C4-2B (cell line): Measurements from ENCODE around the gene PLSCR2.

Experiments used
- H3K27ac ChIP-seq: fragments of 450-650 bp; 2 replicates; pipeline ENCODE4 v1.5.1; 2017
- ZFX ChIP-seq: fragments of 450-650 bp; IDR thresholded peaks from 2 replicates; pipeline ENCODE4 v1.6.1; 2017
- TF ChIP-seq, protein P1 (sequence below): fragments of 450-650 bp; conservative IDR thresholded peaks from 2 replicates; pipeline ENCODE4 v1.5.1; 2017; ENCODE audit warnings: mild to moderate bottlenecking

The PLSCR2 gene, protein sequence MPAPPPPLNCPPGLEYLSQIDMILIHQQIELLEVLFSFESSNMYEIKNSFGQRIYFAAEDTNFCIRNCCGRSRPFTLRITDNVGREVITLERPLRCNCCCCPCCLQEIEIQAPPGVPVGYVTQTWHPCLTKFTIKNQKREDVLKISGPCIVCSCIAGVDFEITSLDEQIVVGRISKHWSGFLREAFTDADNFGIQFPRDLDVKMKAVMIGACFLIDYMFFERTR

GRCh38 chr3:146469150-146470017 lies at the start of gene PLSCR2:
PLSCR2 (minus strand) TSS chr3:146469561; CDS start chr3:146459904, 9,657 bp downstream.
- TF ChIP-seq, protein P1, sequence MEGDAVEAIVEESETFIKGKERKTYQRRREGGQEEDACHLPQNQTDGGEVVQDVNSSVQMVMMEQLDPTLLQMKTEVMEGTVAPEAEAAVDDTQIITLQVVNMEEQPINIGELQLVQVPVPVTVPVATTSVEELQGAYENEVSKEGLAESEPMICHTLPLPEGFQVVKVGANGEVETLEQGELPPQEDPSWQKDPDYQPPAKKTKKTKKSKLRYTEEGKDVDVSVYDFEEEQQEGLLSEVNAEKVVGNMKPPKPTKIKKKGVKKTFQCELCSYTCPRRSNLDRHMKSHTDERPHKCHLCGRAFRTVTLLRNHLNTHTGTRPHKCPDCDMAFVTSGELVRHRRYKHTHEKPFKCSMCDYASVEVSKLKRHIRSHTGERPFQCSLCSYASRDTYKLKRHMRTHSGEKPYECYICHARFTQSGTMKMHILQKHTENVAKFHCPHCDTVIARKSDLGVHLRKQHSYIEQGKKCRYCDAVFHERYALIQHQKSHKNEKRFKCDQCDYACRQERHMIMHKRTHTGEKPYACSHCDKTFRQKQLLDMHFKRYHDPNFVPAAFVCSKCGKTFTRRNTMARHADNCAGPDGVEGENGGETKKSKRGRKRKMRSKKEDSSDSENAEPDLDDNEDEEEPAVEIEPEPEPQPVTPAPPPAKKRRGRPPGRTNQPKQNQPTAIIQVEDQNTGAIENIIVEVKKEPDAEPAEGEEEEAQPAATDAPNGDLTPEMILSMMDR, result no peak
- TF ChIP-seq ZFX, result no peak

DNA sequence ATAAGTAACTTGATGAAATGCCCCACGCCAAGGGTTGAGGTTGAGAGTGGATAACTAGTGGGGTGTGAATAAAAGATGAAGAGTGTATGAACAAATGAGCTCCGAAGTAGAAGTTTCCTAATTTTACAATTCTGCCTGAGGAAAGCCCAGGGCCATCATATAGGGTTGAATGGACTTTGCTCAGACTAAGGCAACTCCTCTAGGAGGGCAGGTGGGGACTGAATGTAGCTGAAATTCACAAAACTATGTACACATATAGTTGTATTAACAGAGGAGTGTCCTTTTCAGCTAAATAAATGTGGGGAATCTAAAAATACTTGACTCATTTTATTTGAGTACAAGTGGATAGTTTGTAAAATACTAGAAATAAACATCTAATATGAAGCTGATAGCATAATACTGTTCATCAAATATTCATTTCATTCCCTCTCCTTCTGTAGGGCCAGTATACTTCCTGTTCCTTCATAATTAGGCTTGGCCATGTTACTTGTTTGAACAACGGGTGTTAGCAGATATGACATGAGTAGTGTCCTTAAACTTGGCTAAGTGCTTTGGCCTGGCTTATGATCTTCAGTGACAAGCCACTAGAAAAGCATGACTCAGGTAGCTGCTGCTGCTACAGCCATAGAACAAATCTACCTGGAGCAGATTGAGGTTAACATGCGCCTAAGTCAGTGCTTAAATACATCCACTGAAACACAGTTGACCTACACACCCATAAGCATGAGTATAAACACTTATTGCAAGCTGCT lies 48.5 kb upstream of the PLSCR2 start:
- no peak overlapping the region for H3K27ac ChIP-seq
- TF ChIP-seq, protein P1, result no peak
- no peak for TF ChIP-seq ZFX

More at GRCh38 chr3:146469150-146470017, at the start of gene PLSCR2:
- H3K27ac ChIP-seq, result no peak within 1 kb of the TSS

DNA sequence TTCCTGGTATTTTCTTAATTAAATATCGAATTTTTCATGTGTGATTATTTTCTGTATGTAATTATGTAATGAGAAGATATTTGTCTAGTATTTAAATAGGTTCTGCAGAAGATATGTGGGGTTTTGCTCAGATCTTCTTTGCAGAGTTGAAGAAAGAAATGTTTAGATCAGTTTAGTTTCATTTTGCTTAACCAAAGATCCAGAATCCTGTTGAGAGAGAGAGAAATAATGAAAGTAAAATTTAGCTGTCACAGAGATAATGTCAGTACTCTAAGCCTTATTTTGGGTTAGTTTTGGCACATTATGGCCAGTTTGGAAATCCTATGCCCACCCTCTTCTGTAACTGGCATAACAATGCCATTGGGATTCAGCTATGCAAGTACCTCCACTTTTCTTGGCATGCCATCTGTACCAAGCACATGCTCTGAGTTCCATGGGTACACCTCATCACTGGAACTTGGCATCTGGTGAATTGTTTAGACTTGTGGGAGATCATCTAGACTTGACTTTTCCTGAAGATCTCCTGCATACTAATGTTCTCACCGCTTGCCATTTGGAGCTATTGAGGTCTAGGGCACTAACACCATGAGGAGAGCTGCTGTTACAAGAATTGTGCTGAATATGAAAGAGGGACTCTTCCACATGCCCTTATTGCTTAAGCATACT lies 44.2 kb upstream of the PLSCR2 start:
- H3K27ac ChIP-seq, result no peak overlapping the region
- no peak for TF ChIP-seq ZFX
- TF ChIP-seq, protein P1, result no peak

DNA sequence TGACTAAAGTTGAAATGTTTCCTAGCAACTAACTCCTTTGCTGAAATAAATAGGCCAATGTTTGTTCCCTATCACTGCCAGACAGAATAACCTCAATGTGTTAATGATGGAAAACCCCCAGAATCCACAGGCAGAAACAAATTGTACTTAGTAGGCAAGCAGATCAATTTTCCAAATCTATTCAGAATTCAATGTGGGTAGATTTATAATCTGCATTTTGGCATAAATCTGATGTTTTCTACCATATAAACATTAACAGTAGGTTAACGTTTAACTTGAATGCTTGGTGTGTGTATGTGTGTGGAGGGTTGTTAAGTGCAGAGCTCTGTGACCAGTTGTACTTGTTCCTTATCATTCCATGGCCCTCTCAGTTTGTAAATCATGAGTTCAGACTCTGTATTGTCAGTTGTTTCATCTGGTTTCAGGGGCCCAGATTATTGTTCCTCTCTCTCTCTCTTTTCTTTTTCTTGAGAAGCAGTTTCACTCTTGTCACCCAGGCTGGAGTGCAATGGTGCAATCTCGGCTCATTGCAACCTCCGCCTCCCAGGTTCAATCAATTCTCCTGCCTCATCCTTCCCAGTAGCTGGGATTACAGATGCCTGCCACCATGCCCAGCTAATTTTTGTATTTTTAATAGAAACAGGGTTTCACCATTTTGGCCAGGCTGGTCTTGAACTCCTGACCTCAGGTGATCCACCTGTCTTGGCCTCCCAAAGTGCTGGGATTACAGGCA lies 42.2 kb upstream of the PLSCR2 start:
- H3K27ac ChIP-seq, result no peak overlapping the region
- TF ChIP-seq ZFX, result no peak
- TF ChIP-seq, protein P1, result no peak

DNA sequence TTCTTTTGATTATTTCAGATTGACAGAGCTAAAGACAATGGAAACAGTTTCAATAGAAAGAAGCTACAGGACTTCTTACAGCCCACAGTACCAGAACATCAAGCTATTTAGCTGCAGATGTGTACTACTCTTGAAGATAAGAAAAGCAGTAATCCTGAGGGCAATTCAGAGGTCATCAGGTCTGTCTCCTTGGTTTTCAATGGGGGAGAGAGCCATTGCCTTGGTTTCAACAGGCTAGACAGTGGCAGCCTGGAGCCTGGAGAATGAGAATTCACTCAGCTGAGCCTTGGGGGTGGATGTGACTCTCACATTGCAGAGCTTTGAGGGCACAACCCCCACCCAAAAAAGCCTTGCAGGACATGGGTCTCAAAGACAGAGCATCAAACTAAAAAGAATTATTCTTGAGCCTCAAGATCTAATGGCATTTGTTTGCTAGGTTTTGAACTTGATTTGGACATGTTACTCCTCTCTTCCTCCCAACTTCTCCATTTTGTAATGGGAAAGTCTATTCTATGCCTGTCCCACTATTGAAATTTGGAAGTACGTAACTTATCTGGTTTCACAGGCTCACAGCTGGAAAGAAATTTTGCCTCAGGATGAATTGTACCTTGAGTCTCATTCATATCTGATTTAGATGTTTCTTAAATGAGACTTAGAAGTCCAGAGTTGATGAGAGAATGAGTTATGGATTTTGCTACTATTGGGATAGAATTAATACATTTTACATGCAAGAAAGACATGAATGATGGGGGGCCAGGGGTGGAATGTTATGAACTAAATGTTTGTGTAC lies 38.2 kb upstream of the PLSCR2 start:
- no peak overlapping the region for H3K27ac ChIP-seq
- no peak for TF ChIP-seq ZFX
- TF ChIP-seq, protein P1, result no peak

DNA sequence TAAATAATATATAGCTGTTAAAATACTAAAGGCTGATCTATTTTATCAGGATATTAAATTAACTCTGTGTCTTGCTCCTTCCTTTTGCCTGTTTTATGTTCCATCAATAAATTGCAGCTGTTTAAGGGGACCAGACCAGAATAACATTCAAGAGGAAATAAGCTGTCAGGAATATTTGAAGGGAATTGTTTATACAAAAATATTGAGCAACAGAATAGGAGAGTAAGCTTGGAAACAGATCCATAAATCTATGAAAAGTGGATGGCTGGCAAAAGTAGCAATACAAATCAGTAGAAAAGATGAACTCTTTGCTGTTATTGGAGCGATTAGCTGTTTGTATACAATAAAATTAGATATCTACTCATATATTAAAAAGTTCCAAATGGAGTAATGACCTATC lies 36.2 kb upstream of the PLSCR2 start:
- TF ChIP-seq, protein P1, result no peak
- TF ChIP-seq ZFX, result no peak
- H3K27ac ChIP-seq, result no peak overlapping the region
